ENCODE results near the gene DRC1. TPM values are rescaled to one million over a fixed set of nuclear protein-coding genes. Genes with fewer than 3 reads are reported as not detected.

The DRC1 gene
- total RNA-seq, 3 donors from 2014 or later = not detected

- no peaks in the 10 kb centered on the region for H3K9me3 ChIP-seq
- intact Hi-C loops (cut with DNase I; ENCODE audit: low total_unique reads) = no loop called here
- no peak for DNase-seq (ENCODE audit: low spot score in 2 of 2)
- H3K36me3 ChIP-seq = no peaks in the 10 kb centered on the region
- H3K27me3 ChIP-seq = no peaks in the 10 kb centered on the region
- TF ChIP-seq CTCF (IDR thresholded peaks at IDR 0.05) (no peak), POLR2A (IDR thresholded peaks at IDR 0.05) (no peak), POLR2AphosphoS5 (IDR thresholded peaks at IDR 0.05) (no peak)
- H3K4me1 ChIP-seq = no peaks in the 10 kb centered on the region
- no peak overlapping the region for H3K4me3 ChIP-seq
- H3K27ac ChIP-seq = no peak overlapping the region
Measured at GRCh38 chr2:26384183-26384582, 17.5 kb upstream of the DRC1 start.

GRCh38 chr2:26384597-26384996, 17.1 kb upstream of the DRC1 start:
- H3K27me3 ChIP-seq = no peaks in the 10 kb centered on the region
- no peak for TF ChIP-seq POLR2AphosphoS5 (IDR thresholded peaks at IDR 0.05)
- TF ChIP-seq CTCF (IDR thresholded peaks at IDR 0.05) = no peak
- no peak for TF ChIP-seq POLR2A (IDR thresholded peaks at IDR 0.05)
- H3K9me3 ChIP-seq = no peaks in the 10 kb centered on the region
- no peak overlapping the region for H3K4me3 ChIP-seq
- DNase-seq (ENCODE audit: low spot score in 2 of 2) = no peak
- H3K27ac ChIP-seq = no peak overlapping the region
- intact Hi-C loops (cut with DNase I; ENCODE audit: low total_unique reads) = no loop called here
- H3K4me1 ChIP-seq = no peaks in the 10 kb centered on the region
- no peaks in the 10 kb centered on the region for H3K36me3 ChIP-seq

GRCh38 chr2:26387189-26387588, 14.5 kb upstream of the DRC1 start:
- TF ChIP-seq CTCF (IDR thresholded peaks at IDR 0.05) (no peak), POLR2AphosphoS5 (IDR thresholded peaks at IDR 0.05) (no peak), POLR2A (IDR thresholded peaks at IDR 0.05) (no peak)
- H3K4me3 ChIP-seq = no peak overlapping the region
- no peaks in the 10 kb centered on the region for H3K4me1 ChIP-seq

GRCh38 chr2:26394694-26395093, 7.0 kb upstream of the DRC1 start:
- intact Hi-C loops (cut with DNase I; ENCODE audit: low total_unique reads) = no loop called here

More at GRCh38 chr2:26387189-26387588, 14.5 kb upstream of the DRC1 start:
- H3K9me3 ChIP-seq = no peaks in the 10 kb centered on the region
- H3K27ac ChIP-seq = no peak overlapping the region
- no peaks in the 10 kb centered on the region for H3K27me3 ChIP-seq
- DNase-seq (ENCODE audit: low spot score in 2 of 2) = no peak
- no peaks in the 10 kb centered on the region for H3K36me3 ChIP-seq
- intact Hi-C loops (cut with DNase I; ENCODE audit: low total_unique reads) = no loop called here

GRCh38 chr2:26395394-26395793, 6.3 kb upstream of the DRC1 start:
- Histone ChIP-seq H3K4me1 (no peaks in the 10 kb centered on the region), H3K36me3 (no peaks in the 10 kb centered on the region), H3K27ac (no peak overlapping the region), H3K4me3 (no peak overlapping the region), H3K27me3 (no peaks in the 10 kb centered on the region), H3K9me3 (no peaks in the 10 kb centered on the region)
- intact Hi-C loops (cut with DNase I; ENCODE audit: low total_unique reads) = no loop called here
- TF ChIP-seq POLR2AphosphoS5 (IDR thresholded peaks at IDR 0.05) (no peak), CTCF (IDR thresholded peaks at IDR 0.05) (no peak), POLR2A (IDR thresholded peaks at IDR 0.05) (no peak)
- DNase-seq (ENCODE audit: low spot score in 2 of 2) = no peak

More at GRCh38 chr2:26394694-26395093, 7.0 kb upstream of the DRC1 start:
- Histone ChIP-seq H3K27me3 (no peaks in the 10 kb centered on the region), H3K4me3 (no peak overlapping the region), H3K4me1 (no peaks in the 10 kb centered on the region), H3K27ac (no peak overlapping the region), H3K9me3 (no peaks in the 10 kb centered on the region), H3K36me3 (no peaks in the 10 kb centered on the region)
- TF ChIP-seq POLR2AphosphoS5 (IDR thresholded peaks at IDR 0.05) (no peak), POLR2A (IDR thresholded peaks at IDR 0.05) (no peak), CTCF (IDR thresholded peaks at IDR 0.05) (no peak)
- DNase-seq (ENCODE audit: low spot score in 2 of 2) = no peak
